HG03575 (cell line): ENCODE measurements around the gene STYX.
"Not testable (repeated sequence)": the region's sequence is repeated elsewhere in the genome, so short reads cannot be mapped to it uniquely, and the experiment has no call there.

Experiments
- ATAC-seq: cut with Tn5 transposase; IDR thresholded peaks from one replicate; pipeline ENCODE4 v1.9.1; 2021; ENCODE audit not compliant: unreplicated experiment, insufficient number of reproducible peaks, low FRiP score; ENCODE audit errors: extremely low read depth

STYX gene

DNA sequence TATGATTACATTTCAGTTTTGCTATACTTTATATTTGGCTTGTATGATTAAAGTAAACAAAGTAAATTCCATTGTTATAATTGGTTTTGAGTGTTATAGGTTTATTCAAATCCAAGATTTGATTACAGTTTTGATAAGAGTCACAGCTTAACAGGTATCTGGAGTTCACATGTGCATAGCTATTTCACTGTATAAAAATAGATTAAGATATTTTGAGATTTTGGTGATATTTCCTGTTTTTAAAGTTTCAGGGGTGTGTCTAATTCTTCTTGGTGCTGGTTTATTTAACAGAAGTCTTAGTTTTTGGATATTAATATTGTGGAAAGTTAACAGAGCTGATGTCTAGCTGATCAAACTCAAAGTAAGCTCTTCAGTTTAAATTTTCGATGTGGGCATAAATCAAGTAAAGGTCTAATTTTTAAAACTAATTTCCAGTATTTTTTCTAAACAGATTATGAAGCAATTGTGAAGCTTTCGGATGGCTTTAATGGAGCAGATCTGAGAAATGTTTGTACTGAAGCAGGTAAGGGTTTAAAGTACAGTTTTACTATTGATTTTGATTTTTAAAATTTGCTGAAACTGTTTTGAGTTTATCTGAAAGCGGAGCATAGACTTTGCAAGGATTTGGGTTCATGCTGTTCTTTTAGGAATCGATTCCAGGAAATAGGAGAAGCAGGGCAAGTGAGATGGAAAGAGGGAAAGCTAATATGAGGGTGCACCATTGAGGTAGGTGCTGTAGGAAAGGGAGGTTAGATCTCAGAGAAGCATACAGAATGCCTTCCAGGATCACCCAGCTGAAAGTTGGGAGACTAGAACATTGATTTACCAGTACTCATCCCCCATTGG is 6.2 kb upstream of the STYX start:
- ATAC-seq: no peak

DNA sequence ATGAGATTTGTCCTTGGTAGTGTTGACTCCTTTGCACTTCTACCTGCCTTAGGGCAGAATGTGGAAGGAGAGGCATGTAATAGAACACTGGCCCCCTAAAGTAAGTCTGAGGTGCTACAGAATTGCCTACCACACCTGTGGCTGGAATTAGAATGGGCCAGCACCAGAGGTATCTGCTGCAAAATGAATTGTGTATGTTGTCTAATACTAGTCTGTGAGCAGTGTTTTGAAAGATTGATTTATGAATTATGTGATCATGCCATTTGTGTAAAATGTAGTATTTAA is 5.7 kb upstream of the STYX start:
- no peak for ATAC-seq

DNA sequence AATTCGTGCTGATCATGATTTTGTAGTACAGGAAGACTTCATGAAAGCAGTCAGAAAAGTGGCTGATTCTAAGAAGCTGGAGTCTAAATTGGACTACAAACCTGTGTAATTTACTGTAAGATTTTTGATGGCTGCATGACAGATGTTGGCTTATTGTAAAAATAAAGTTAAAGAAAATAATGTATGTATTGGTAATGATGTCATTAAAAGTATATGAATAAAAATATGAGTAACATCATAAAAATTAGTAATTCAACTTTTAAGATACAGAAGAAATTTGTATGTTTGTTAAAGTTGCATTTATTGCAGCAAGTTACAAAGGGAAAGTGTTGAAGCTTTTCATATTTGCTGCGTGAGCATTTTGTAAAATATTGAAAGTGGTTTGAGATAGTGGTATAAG is 2.5 kb upstream of the STYX start:
- not testable (repeated sequence) for ATAC-seq

DNA sequence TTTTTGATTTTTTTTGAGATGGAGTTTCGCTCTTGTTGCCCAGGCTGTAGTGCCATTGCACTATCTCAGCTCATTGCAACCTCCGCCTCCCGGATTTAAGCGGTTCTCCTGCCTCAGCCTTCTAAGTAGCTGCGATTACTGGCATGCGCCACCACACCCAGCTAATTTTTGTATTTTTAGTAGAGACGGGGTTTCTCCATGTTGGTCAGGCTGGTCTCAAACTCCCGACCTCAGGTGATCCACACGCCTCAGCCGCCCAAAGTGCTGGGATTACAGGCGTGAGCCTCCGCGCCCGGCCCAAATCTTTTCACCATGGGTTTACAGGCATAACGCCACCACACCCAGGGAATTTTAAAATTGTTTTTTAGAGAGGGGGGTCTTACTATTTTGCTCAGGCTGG is 931 bp upstream of the STYX start:
- not testable (repeated sequence) for ATAC-seq

DNA sequence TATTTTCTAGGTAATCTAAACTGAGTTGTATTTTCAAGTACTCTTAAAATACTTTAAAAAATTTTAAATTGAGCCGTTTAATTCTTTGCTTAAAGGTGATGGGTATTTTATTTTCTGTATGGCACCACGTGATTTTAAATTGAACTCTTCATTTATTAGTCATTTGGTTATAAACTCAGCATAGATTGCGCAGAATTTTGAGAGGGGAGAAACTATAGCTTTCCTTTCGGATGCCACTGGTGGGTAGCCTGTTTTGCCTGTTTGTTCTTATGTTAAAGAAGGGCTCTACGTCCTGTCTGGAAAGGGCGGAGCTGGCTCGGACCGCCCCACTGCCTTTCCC is 411 bp upstream of the STYX start:
- no peak for ATAC-seq

DNA sequence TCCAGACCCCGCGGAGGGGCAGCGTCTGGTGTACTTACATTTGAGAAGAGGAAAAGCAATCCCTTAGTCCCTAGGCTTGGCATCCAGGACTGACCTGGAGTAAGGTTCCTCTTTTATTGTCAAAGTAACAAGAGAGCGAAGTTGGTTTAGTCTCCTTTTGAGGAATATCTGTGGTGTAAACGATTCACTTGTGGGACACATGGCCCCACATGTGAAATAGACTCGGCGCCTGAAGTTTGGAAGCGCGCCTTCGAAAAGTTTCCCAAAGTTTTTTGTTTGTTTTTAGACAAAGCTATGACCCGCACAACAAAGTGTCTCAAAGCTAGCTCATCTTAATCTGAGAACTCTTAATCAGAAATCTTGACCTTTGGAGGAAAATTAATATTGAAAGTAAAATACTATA is 744 bp downstream of the STYX start:
- no peak for ATAC-seq

DNA sequence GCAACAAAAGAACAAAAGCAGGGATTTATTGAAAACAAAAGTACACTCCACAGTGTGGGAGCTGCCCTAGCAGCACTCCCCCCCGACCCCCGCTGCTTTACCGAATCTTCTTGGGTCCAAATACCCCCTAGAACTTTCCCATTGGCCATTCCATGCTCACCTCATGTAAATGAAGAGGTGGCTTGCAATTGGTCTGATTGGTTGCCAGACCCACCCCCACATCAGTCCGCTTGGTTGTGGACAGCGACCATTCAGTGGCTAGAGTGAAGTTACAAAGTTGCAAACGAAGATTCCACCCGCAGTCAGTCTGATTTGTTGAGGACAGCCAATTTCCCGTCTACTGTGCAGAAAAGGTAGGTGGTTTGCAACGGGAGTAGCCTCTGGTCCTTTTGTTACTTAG is 3.9 kb downstream of the STYX start:
- no peak for ATAC-seq

DNA sequence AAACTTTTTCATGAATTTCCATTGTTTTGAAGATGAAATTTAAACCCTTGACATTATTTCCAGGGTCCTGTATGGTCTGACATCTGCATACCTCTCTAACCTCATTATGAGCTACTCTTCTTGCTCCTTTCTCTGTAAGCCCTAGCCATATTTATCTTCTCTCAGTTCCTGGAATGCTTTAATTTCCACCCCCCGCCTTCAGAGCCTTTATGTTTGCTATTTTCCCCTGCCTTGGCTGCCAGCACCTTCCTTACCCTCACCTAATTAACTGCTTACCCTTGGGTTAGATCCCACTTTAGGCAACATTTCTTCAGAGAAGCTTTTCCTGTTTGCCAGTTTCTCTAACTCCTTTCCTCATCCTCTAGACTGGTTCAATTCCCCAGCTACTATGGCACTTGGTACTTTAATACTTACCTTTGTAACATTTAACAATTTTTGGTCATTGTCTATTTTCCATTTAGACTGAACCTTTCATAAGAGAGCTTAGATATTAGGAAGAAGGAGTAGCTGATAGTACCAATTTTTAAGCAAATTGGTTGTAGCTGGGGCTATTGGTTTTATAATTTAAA is 6.0 kb downstream of the STYX start:
- ATAC-seq: no peak

DNA sequence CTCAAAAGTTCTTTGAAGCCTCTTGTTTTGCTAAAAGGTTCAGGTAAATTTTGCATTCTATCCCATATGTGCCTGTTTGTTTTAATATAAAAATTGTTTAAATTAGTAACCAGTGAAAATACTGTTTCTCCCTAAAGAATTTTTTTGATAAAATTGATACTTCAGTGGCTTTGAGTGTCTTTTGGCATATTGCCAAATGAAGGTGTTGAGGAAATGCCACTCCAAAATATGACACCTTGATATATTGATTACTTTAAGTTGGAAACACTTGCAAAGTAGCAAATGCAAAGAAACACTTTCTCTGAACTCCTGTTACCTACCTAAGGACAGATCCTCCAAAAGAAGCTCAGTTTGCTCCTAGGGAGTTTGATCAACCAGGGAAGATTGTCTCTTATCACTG is 8.4 kb downstream of the STYX start:
- no peak for ATAC-seq

DNA sequence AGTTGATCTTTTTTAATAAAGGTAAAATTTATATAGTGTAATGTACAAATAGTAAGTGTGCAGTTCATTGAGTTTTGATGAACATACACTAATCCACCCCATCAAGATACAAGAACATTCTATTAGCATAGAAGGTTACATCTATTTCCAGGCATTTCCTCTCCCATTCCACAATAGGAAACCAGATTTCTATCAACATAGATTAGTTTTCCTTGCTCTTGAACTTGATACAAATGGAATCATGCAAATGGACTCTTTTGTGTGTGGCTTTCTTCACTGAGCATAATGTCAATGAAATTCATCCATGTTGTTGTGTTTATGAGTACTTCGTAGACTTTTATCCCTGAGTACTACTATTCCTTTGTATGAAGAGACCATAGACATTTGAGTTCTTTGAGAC is 10.8 kb downstream of the STYX start:
- no peak for ATAC-seq

DNA sequence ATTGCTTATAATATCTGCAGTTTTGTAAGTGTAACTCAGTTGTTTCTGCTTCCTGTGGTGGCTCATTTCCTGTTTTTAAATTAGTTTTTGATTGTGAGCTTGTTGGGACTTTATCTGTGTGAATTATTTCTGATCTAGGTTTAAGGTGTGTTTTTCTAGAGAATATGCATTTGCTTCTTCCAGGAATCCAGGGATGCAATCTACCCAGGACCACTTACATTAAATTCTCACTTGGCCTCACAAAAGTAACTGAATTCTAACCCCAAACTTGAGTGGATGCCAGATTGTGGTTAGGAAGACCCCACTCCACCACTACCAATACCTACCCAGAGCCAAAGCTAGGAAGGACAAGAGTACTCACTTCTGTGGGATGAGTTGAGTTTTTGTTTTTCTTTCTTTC is 11.9 kb downstream of the STYX start:
- ATAC-seq: no peak

DNA sequence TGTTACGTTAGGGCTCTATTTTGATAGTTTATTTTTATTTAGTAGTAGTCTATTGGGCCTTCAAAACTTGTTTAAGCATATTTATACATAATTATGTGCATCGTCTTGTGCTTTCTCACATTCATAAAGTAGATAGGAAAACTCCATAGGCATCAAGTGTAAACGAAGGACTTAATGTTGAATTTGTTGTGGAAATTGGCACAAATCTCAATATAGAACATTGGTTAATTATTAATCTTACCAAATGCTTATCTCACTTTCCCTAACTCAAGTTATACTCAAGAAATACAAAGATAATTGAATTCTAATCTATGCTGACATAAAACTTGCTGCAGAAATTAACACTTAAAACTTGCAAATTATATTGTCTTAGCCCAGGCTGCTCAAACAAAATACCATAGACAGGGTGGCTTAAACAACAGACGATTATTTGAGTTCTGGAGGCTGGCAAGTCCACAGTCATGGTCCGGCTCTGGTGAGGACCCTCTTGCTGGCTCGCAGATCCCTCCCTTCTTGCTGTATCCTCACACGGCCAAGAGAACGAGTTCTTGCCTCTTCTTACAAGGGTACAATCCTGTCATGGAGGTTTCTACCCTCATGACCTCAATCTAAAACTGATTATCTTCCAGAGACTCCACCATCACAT is 18.8 kb downstream of the STYX start:
- ATAC-seq: no peak

DNA sequence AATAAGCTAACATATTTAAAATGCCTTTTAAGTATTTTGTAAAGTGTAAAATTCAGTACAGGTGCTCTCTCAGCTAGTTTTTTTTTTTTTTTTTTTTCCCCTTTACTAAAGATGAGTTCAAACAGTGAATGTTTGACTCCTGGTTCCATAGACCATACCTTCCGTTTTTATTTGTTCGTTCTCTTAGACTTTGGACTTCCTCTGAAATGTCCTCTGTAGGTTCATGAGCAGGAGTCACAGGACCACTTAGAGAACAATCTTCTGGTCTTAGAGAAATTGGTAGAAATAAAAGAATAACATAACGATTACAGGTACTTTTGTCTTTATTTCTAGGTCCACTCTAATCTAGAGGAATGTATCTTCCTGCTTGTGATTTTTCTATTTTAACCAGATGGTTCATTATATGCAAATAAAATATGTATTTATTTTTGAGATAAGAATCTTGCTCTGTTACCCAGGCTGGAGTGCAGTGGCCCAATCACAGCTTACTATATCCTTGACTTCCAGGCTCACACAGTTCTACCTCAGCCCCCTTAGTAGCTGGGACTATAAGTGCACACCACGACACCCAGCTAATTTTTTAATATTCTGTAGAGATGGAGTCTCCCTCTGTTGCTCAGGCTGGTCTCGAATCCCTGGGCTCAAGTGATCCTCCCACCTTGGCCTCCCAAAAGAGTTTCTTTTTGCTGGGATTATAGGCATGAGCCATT is 25.8 kb downstream of the STYX start:
- no peak for ATAC-seq

DNA sequence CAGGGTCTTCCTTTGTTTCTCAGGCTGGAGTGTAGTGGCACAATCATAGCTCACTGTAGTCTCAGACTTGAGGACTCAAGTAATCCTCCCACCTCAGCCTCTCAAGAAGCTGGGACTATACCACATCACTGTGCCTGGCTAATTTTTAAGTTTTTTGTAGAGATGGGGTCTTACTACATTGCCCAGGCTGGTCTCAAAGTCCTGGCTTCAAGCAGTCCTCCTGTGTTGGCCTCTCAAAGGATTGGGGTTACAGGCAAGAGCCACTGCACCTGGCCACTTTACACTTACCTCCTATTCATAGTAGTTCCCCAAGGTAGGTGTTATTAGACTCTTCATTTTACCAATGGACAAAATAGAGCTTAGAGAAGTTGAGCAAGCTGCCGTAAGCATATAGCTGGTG is 29.2 kb downstream of the STYX start:
- no peak for ATAC-seq

DNA sequence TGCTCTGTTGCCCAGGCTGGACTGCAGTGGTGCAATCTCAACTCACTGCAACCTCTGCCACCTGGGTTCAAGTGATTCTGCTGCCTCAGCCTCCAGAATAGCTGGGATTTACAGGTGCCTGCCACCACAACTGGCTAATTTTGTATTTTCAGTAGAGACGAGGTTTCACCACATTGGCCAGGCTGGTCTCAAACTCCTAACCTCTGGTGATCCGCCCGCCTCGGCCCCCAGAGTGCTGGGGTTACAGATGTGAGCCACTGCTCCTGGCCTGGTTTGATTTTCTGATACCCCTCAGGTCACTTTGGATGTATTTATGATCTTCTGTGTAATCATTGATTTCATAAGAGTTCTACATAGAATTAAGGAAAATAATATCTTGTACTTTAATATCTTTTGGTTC is 33.0 kb downstream of the STYX start:
- not testable (repeated sequence) for ATAC-seq

DNA sequence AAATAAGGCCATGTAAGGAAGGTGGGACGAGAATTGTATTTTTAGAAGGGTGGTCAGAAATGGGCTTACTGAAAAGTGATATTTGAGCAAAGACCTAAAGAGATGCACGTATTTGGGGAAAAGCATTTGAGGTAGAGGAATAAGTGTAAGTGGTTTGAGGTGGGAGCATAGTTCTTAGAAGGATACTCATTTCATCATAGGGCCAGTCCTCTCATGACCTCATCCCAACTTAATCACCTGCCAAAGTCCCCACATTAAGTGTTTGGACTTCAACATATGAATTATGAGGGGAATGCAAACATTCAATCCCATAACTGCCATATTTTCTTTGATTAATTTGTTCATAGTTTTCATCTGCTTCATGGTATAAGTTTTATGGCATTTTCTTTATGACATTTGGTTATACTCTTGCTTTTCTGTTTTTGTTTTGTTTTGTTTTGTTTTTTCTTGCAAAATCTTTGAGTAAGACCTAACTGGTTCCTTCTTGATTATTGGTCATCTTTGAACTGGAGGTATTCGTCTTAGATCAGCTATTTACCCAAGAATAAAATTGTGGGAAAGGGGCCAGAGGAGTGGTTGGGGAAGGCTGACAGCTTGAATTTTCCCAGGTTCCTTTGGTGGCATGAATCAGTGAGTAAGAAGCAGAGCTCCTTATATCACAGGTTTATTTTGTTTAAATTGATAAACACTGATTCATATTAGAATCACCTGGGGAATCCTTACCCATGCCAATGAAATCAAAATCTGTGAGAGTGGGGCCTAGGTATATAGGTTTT is 37.3 kb downstream of the STYX start:
- no peak for ATAC-seq

DNA sequence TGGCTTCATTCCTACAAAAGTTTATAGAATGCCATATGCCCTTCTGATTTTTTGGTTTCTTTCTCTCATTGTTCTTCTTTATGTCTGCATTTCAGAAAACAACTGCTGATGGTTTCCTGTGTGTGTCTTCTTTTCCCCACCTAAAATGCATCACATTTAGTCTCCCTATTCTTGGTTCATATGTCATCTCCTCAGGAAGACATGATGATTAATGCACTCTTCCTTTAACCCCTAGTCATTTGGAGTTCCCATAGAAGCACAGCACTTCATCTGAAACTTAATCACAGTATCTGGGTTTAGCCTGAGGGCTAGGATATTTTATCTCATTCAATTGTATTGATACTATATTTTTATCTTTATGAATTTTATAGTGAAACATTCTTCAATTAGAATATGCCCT is 39.9 kb downstream of the STYX start:
- ATAC-seq: no peak

DNA sequence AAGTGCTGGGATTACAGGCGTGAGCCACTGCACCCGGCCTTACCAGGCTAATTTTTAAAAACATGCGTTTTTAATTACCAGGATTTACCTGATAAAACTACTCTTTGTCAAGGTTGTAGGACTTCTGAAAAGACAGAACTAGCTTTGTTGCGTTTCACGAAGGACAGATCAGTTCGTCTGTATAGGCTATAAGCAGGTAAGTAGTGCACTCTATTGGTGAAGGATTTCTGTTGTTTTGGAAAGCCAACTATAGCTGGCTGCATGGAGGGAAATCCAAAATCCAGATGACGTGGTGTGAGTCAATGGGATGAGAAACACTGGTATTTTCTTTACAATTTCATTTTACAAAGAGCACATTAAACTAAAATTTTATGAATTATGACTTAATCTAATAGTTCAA is 46.9 kb downstream of the STYX start:
- no peak for ATAC-seq

DNA sequence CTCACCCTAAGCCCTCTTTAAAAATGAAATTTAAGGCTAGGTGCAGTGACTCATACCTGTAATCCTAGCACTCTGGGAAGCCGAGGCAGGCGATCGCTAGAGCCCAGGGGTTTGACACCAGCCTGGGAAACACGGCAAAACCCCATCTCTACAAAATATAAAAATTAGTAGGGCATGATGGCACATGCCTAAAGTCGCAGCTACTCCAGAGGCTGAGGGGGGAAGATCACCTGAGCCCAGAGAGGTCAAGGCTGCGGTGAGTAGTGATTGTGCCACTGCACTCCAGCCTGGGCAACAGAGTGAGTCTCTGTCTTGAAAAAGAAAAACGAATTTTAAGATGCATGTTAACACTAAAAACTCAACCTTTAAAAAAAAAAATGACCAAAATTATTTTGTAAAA is 48.7 kb downstream of the STYX start:
- no peak for ATAC-seq
